GM19193 (cell line): ENCODE measurements around the gene IQSEC3.

Source experiments
- POLR2A ChIP-seq: IDR thresholded peaks from 4 replicates; pipeline ENCODE4 v1.6.1; 2011; ENCODE audit not compliant: insufficient read depth, insufficient read length; ENCODE audit errors: extremely low read depth

The IQSEC3 gene

DNA sequence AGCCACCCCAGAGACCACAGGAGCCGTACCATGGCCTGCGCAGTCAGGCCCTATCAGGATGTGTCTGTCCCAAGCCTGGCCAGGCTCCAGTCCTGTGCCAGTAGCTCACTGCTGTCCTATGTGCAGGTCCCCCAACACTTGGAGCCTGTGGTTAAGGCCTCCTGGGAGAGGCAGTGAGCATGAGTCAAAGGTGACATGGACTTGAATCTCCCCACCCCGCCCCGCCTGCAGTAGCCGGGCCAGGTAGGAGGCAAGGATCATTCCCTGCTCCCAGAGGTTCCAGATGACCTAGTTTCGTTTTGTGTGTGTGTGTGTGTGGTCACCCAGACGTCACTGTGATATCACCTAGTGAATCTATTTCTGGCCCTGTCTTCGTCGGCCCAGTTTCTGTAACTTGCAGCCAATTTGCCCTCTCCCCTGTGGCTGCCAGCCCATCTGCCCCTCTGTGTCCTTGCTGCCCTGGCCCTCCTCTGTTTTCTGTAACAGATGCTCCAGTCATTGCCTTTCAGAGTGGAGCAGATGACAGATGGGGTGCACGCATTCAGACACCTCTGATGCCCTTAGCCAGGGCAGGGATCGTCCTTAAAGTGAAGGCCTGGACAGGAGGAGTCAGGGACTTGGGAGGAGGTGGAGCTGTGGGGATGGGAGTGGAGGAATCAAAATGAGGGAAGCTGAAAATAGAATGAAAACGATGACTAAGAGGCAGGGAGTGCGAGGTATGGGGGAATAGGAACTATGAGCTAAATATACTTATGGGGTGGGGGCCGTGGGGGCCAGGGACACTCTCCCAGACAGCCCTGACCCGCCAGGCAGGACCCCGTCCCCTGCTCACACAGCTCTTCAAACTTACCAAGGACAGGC is 110.0 kb downstream of the IQSEC3 start:
- no peak for TF ChIP-seq POLR2A

DNA sequence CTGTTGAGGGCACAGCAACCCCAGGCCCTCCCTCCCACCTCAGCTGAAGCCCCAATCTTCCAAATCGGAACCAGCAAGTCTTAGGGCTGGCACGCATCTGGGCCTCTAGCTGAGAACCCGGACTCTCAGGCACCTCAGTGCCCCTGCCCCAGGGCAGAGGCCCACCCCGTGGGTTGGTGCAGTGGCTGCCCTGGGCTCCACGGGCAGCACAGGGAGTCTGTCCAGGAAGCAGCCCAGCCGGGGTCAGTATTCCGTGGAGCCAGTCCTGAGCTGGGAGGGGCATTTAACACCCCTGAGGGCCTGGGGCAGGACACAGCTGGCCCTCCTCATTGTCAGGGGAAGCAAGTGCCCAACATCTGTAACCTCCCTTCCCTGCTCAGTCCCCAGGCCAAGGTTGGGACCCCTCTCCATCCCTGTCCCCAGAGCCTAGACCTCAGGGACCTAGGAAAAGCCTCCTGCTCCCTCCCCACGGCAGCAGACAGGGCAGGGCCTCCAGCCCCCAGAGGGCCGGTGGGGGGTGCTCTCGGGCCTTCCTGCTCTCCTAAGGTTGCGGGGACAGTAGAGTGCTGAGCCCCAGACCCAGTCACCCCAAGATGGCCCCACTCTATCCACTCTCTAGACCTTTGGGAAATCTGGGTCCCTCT is 110.9 kb downstream of the IQSEC3 start:
- no peak for TF ChIP-seq POLR2A

DNA sequence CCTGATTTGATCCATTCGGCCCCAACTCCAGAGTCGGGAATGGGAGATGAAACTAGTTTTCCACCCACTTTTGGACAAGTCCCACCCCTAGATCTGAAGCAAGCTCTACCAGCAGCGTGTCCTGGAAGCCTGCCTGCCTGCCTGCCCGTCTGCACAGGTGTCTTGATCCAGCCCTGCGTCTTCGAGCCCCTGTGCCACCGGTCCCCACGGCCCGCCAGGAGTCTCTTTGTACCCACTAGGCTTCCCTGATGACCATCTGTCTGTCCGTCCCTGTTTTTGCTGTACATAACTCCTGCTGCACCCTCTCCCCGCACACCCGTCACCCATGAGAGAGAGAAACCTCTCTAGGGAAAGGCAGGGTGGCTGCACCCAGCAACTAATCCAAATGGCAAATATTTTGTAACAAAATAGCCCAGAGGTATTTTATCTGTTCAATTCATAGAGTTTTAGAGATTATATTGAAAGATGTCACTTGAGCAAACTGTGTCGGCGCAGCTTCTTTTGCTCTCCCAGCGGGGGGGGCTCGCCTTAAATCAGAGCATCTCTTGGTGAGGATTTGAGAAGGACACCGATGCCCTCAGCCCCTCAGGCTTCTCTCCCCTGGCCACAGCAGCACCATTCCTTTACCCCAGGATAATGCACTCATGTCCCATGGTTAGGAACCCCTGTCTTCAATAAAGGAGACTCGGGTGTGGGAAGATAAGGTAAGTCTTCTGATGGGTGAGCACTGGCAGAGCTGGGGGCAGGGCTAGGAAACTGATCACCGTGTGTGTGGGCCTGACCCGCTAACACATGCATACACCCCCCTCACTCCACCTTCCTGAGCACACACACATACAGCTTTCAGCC is 111.6 kb downstream of the IQSEC3 start:
- no peak for TF ChIP-seq POLR2A

DNA sequence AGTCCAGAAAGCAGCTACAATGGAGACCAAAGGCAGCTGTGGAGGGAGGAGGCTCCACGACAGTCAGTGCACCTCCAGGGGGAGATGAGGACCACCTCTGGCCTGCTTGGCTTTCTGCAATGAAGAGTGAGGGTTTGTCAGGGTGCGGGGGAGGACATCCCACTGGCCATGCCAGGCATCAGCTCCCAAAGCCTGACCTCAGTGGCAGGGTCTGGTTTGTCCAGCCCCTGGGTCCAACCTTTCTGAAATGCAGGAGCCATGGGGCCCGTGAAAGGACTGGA is 112.2 kb downstream of the IQSEC3 start:
- no peak for TF ChIP-seq POLR2A

DNA sequence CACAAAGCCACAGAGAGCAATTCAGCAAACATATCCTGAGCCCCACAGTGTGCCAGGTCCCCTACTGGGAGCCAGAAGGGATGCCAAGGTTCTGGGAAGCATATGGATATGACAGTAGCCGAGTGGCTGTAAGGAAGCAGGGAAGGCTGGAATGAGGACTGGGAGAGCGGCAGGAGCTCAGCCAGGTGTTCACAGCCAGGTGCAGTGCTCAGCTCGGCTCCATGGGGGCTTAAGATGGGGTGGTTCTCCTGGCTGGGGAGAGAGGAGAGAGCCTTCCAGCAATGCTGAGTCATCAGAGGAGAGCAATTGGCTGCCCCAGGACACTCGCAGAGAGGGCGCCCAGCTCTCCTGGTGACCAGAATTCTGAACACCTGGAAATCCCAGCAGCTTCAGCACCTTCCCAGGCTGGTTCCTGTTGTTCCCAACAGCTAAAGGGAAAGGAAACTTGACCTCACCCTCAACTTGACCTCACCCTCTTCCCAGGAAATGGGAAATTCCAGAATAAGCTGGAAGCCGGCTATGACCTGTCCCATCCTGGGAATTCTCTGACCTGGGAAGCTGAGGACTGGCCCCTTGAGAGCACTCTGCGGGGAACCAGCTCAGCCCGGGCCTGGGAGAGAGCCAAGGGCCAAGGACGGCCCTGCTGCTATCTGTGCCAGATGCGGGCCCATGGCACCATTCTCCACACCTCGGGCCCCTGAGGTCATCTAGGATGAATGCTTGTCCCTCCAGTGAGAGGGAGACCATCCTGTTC is 112.7 kb downstream of the IQSEC3 start:
- TF ChIP-seq POLR2A: no peak

DNA sequence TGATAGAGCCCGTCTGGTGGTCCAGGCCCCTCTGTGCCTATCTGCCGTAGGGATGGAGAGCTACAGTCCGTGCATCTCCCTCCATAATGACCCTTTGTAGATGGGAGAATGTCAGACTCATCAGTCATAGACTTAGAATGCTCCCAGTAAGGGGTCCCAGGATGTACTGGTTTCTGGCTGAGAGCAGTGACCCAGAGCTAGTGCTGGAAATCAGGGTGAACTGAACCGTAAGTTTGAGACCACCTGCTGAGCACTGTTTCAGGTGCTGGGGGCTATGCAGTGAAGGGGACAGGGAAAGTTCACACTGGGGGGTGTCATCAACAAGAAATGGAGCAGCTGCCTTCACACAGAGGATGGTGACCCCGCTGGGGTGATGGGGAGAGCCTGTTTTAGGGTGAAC is 113.3 kb downstream of the IQSEC3 start:
- TF ChIP-seq POLR2A: no peak

DNA sequence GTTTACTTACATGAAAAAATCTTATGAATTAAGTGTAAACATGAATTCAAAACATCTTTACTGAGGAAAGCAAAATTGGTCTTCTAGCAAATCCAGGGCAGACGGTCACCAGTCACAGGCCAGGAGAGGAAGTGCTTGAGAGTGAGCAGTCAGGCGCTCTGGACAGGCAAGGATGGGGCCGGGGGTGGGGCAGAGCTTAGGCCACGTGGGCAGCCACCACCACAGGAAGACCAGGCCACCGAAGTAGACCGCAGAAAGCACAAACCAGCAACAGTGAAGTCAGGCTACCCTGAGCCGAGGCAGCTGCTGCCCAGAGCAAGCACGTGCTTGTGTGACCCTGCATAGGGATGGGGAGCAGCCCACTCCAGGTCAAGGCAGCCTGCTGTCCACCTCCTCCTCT is 113.9 kb downstream of the IQSEC3 start:
- TF ChIP-seq POLR2A: no peak

DNA sequence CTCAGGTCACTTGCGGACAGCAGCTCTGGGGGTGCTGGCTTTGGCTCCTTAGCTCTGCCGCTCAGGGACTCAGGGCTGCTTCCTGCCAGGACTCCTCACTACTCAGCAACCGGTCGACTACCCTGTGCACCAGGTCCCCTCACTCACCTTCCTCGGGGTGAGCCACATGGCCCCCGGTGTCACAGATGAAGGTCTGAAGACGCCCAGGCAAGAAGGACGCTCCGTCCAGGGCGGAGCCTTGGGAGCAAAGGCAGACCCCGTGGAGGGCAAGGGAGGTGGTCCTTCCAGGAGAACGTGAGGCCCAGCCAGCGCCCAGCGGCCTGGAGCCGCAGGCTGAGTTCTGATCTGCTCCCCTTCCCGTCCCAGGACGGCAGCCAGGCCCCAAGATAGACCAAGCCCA is 115.4 kb downstream of the IQSEC3 start:
- no peak for TF ChIP-seq POLR2A

DNA sequence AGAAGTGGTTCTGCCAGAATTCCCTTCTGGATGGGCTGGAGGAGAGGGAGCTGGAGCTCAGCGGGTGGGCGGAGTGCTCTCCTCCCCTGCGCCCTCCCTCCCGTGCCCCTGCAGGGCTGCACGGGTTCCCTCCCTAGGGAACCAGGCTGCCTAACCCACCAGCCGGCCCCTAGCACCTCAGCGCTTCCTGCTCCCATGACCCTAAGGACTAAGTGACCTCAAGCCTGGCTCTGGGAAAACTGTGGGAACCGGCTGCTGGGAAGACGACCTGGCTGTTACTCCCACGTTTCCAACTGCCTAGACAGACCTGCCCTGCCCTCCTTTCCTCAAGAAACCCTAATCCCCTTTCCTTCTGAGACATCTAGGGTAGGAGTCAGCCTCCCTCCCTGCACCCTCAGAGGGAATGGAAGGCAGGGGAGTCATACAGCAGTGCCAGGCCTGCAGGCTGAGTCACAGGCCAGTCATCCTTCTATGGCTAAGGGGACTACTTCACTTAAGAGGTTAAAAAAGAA is 115.9 kb downstream of the IQSEC3 start:
- TF ChIP-seq POLR2A: no peak

DNA sequence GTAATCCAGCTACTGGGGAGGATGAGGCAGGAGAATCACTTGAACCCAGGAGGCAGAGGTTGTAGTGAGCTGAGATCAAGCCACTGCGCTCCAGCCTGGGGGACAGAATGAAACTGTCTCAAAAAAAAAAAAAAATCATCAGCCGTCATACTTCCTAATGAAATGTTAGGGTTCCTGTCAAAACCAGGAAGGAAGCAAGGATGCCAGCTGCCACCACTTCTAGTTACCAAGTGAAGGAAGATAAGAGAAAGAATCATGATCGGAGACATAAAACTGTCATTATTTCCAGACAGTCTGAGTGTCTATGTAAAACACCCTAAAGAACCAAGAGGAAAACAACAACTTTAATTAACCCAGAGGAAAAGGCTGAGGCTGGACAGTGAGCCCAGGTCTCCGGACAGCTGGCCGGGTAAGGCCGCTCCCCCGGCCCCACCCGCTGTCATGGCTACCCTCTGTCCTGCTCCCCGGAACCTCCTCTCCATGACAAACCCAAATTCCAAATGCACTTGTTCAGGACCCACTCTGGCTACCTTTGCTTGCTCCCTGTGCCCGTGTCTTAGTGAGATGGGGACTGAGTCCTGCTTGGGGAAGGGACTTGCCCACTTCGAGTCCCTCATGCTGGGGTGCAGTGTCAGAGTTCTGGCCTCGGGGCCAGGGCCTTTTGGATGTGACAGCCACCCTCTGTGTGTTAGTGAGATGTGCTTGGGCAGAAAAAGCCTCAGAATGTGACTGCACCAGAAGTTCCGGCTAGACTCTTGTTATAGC is 118.4 kb downstream of the IQSEC3 start:
- TF ChIP-seq POLR2A: no peak

DNA sequence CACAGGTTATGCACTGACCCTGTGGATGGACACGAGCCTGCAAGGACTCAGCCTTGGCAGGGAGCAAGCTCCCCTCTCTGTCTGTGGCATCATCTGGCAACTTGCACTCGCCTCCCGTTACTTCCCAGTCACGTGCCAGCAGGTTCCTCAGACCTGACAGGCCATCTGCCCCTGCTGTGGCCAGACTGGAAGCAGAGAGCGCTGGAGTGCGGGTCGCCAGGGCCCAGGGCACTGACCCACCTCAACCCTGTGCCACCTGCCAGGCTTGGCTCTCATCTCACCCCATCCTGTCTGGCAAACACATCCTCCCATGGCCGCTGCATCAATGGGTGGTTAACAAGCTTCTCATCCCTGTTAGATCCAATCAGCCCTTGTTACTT is 119.0 kb downstream of the IQSEC3 start:
- no peak for TF ChIP-seq POLR2A

DNA sequence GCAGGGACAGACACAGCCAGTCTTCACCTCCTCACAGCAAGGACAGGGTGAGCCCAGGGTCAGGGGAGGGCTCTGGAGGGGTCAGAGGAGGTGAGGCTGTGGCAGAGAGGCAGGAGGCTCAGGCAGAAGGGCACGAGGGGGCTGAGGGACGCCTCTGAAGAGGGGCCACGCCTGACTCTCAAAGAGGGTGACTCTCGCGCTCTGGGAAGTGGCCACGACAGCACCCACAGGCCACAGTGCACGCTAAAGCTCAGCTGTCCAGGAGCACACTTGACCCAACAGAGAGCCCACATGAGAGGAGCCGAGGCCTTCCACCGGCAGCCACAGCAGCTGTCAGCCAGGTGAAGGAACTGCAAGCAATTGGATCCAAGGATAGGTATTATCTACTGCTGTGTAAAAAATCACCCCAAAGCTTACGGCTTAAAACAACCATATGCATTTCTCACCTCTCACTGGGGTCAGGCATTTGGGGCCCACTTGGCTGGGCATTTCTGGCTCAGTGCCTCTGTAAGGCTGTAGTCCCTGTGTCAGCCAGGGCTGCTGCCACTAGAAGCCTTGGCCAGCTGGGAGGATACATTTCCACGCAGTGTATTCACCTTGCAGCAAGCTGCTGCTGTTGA is 119.5 kb downstream of the IQSEC3 start:
- no peak for TF ChIP-seq POLR2A

DNA sequence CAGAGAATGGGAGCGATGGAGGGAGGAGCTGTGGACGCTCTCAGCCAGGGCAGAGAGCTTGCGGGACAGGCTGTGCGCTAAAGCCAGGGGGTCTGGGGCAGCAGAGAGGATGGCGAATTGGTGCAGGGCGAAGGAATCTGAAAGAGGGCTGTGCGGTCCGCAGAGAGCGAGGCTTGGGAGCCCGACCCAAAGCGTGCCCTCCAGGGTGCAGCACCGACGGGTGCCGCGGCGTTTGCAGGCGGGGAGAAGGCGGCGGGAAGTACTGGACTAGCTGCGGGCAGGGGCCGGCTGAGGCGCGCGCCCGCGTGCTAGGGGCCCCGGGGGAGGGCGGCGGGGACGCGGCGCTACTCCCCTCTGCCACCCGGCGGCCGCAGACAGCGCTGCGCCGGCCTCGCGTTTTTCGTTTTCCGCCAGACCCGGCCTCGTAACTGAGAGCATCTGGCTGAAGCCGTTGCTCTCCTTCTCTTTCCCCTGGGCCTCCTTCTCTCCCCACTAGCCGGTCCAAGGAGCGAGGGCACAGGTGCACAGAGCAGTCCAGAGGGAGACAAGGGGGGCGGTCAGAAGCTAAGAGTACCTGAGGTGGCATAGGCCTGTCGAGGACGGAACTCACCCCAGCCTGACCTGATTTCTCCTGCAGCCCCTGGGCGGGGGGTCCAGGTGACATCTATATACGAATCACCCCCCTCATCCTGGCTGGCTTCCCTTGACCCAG is 122.5 kb downstream of the IQSEC3 start:
- no peak for TF ChIP-seq POLR2A

DNA sequence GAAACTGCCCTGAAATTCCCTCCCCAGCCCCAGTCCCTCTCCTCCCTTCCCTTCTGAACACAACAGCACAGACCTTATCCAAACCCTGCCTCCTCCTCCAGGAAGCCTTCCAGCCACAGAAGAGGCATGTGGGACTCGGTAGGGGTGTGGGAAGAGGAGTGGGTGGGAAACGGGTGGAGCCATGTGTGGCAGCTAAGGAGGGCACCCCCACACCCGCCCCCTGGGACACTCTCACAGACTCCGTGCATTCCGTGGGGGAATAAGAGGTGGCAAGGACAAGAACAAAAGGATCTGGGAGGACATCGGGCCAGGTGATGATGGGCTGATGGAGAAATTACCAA is 123.0 kb downstream of the IQSEC3 start:
- no peak for TF ChIP-seq POLR2A

DNA sequence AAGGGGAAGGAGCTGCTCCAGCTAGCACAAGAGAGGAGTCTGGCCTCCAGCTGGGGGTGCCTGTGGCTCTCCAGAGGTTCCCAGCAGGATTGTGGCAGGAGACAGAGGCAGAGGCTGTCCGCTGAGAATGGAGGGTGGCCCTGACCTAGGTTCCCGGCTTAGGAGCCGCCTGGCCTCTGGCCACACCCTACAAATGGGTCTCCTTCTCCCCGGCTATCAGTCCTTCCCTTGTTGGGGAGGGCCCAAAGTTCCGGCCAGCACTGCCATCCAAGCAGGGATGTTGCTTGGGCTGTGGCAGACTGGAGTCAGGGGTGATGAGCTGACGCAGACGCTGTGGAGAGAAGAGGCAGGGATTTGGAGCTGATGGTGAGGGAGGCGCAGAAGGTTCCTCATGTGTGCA is 124.3 kb downstream of the IQSEC3 start:
- no peak for TF ChIP-seq POLR2A
